Stimulated activated CD8-positive, alpha-beta memory T cell treated with anti-CD3 and anti-CD28 coated beads, Interleukin-7, amount 100 ng/mL, for 4 hours (primary cell): ENCODE results near the gene EPHB2.

Experiments
- DNase-seq, 2 donors: peaks; one replicate each; pipeline ENCODE4 v3.0.0-alpha.2; 2020; ENCODE audit warnings: low read depth in 2 of 2

EPHB2 gene

GRCh38 chr1:22801761-22802160 is 91.1 kb downstream of the EPHB2 start:
- no peak for DNase-seq

DNA sequence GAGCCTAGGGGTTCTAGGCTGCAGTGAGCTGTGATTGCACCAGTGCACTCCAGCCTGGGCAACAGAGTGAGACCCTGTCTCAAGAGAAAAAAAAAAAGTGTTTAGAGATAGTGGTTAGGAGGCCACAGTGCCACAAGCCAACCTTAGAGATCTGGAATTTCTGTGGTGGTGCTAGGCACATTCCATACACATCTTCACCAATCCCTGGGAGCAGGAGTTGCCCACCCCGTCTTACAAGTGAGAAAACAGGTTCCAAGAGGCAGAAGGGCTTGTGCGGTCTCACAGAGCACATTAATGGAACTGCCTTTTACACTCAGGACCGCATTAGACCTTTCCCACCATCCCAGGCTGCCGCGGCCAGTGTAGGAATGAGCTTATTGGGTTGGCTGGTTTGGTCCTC is 93.2 kb downstream of the EPHB2 start:
- no peak for DNase-seq

DNA sequence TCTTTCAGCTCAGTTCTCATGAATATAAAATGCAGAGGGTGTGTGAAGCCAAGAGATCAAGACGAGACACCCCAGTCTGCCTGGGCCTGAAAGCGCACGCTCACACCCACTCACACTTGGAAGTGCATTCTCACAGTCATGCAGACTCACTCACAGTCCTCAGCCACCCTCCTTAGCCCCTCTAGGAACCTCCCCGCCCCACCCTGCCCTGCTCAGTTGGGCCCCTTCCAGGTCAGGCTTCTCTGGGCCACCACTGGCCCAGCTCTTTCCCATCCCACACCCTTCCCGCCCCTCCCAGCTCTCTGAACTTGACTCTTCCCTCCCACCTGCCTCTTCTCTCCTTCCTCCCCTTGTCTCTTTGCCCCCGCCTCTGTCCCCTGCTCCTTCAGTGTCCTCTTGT is 93.8 kb downstream of the EPHB2 start:
- no peak for DNase-seq

GRCh38 chr1:22804969-22805671 is 94.5 kb downstream of the EPHB2 start:
- DNase-seq: no peak

DNA sequence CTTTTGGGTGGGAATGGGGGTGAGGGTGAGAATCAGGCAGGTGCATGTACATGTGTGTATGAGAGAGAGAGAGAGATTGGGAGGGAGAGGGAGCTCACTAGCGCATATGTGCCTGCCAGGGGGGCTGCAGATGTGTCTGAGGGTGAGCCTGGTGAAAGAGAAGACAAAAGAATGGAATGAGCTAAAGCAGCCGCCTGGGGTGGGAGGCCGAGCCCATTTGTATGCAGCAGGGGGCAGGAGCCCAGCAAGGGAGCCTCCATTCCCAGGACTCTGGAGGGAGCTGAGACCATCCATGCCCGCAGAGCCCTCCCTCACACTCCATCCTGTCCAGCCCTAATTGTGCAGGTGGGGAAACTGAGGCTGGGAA is 95.0 kb downstream of the EPHB2 start:
- no peak for DNase-seq

DNA sequence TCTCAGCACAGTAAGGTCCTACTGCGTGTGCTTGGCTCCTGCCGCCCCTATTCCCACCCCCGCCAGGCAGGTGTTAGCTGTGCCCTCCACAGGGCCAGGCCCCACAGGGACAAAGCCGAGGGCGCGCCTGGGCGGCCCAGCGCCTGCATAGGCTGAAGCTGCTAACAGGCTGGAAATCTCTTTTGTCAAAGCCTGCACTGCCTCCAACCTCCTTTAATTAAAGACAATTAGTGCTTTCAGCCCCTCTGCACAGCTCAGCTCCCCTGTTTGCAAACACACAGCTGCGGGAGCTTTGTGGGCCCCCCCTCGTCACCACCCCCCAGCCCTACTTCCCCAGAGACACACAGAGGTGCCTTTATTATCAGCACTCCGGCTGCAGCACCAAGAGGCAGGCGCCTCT is 95.9 kb downstream of the EPHB2 start:
- DNase-seq: no peak

GRCh38 chr1:22807340-22807739 is 96.7 kb downstream of the EPHB2 start:
- no peak for DNase-seq

GRCh38 chr1:22808186-22808675 is 97.6 kb downstream of the EPHB2 start:
- DNase-seq: no peak

GRCh38 chr1:22808676-22809483 is 98.2 kb downstream of the EPHB2 start:
- DNase-seq: no peak

DNA sequence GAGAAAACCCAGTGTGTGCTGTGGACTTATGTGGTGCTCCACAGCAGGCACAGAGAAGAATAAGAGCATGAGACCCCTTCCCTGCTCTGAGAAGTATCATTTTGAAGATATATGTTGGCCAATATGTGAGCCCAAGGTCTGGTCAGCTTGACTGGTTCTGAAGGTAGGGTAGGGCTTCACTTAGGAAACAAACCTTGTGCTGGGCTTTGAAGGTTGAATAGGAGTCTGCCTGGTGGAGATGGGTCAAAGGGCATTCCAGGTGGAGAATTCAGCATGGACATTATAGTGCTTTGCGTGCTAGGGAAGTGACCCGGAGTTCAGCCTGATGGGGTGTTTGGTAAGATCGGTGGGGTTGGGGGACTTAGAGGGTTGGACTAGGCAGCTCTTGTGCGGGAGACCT is 99.1 kb downstream of the EPHB2 start:
- no peak for DNase-seq

DNA sequence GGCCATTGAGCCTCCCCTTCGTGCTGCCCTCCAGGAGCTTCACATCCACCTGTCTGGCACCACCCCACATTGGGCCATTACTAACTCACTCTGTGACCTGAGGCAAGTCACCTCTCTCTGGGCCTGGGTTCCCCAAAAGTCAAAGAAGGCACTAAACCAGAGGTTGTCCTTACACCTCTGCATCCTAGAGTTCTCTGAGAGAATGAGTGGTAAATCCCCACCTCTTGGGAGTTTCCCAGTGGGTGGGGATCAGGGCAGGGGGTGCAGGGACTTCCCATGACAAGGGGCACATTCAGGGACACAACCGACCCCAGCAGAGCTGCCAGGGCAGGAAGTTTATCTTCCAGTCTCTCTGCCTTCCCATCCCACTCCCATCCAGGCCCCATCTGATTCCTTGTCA is 99.7 kb downstream of the EPHB2 start:
- no peak for DNase-seq

DNA sequence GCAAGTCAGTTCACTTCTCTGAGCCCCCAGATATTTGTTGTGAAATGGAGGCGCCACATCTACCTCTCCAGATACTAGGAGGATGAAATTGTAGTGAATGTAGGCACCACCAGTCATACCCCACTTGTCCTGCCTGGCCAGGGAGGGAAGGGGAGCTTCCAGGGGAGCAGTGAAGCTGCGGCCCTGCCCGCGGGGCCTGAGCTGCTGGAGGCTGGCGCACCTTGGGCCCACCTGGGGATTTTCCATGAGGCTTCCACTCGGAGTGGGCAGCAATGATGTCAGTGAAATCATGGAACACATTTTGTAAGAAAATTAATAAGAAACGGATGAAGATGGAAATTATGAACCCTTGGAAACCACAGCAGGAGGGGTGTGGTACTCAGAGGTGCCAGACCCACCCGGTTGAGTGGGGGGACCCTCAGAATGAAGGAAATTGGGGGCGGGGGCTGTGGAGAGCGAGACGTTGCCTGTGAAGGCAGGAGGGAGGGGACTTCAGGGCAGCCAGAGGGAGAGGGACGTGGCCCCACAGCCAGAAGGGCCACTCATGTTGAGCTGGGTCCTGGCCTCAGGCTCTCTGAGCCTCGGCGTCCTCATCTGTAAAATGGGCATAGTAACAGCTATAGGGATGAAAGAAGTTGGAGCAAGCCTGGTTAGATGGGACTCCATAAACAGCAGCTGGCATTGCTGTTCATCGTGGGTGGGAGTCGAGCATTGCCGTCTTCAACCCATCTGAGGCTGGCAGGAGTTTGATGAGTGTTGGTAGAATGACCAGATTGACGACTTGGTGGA is 101.6 kb downstream of the EPHB2 start:
- no peak for DNase-seq

DNA sequence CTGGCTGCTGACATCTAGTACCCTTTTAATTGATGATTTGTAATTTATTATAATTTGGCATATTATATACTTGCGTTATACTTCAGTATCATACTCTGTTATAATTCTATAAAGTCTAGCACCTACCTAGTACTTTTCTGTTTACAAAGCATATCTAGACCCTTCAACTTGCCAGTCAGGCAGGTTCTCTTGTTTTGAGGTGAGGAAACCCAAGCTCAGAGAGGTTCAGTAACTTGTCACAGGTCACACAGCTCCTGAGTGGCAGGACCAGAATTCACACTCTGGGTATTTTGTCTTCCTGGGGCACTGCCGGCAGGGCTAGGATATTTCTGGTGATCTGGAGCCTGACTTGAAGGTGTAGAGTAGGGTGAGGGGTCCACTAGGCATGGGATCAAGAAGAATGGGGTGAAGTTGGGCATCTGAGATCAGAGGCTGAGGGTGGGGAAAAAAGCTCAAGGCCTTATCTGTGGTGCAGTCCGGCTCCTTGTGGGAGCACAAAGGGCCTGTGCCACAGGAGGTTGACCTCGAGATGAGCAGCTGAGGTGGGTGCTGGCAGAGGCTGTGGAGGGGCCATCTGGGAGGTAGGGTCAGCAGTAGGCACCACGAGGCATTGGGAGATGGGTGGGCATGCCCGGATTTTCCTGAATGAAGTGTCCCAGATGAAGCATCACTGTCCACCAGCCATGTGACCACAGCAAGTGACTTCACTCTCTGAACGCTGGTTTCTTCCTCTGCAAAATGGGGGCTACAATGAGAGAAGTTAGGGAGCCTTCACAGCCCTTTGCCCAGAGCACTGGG is 102.6 kb downstream of the EPHB2 start:
- no peak for DNase-seq

DNA sequence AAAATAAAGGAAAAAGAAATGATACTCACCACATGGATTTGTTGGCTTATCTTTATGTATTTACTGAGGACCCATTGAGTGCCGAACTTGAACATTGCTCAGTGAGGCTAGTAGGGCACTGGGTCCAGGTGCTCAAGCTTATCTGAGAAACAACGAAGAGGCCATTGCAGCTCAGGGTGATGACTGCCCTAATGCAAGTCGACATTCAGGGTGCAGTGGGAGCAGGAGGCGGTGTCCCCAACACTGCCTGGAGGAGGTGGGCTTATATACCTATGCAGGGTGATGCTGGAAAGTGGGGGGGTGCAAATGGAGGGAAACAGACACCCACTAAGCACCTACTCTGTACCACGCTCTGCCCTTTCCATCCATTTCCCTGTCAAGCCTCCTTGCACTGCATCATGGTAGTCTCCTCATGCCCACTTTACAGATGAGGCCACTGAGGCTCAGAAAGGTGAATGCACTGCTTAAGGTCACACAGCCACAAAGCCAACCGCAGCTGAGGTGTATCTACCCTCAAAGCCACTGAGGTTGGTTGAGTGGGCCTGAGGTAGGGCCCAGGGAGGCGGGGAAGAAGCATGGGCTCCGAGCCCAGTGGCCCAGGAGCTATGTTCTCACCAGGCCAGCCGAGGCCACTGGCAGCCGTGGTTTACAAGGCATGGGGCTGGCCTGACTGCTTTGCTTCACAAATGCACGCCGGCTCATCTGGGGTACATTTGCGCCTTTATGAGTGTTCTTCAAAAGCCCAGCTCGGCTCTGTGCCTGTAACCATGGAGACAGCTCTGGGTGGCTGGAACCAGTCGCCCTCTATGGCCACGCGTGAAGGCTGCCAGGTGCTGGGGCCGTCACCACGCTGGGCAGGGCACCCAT is 103.8 kb downstream of the EPHB2 start:
- no peak for DNase-seq

DNA sequence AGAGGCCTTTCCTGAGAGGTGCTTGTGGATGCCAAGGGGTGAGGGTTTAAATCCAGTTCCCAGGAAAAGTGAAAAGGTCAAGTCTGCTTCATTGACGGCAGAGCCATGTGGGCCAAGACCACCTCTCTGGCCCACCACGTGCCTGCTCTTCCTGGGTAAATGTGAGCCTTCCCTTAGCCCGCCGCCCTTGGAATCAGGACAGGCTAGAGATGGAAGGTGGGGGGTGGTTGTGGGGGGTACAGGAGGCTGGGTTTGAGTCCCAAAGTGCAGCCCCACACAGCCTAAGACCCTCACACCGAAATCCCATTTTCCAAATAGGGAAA is 104.4 kb downstream of the EPHB2 start:
- DNase-seq: no peak

DNA sequence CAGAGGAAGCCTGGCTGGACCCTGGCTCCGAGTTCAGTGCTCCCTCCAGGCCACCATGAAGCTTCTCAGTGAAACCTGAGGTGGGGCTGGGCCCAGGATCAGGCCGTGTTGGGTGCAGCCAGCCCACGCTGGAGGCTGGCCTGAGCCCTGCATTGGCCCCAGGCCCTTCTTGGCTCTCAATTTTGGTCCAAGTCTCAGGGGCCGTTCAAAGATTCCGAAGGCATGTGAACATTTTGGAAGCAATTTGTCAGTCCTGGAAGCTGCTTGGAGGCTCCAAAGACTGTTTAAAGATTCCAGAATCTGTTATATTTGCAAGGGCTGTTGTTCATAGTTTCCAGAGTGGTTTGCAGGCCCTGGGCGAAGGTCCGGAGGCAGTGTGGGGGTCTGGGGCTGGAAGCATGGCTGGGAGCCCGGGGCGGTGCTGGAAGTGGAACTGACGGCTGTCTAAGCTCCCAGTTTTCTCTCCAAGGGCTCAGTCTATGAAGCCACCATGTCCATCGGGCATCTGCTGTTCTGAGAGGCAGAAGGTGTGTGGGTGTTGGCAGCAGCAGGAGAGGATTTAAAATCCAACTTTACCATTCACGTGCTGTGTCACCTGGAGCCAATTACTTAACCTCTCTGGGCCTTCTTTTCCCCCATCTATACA is 104.9 kb downstream of the EPHB2 start:
- no peak for DNase-seq

DNA sequence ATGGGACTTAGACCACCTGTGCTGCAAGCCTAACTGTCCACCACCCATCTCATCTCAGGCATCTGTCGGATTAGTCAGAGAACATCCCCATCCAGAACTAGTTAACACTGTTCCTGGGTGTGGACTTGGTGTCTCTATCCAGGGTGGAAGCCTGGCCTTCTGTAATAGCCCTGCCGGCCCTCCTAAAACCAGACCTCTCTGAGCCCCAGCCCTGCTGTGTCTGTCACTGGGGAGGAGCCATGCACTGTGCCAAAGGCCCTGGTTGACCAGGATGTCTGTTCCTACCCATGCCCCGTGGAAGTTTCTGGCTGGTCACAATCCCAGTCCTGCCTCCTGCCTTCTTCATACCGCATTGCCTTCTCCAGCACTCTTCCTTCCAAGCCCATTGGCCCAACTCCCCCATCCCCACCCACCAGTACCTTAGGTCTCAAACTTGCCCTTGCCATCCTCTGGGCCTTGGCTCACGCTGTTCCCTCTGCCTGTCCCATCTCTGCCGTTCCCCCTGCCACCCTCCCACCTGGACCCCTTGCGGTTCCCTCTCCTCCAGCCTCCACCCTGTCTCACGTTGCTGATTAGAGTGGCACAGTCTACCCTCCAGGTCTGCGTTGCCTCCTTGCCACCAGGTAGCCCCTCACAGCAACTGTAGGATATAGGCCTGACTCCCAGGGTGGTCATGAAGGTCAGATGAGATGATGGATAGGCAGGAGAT is 105.6 kb downstream of the EPHB2 start:
- no peak for DNase-seq

- DNase-seq: no peak
Measured at GRCh38 chr1:22816803-22817202, 106.2 kb downstream of the EPHB2 start.

DNA sequence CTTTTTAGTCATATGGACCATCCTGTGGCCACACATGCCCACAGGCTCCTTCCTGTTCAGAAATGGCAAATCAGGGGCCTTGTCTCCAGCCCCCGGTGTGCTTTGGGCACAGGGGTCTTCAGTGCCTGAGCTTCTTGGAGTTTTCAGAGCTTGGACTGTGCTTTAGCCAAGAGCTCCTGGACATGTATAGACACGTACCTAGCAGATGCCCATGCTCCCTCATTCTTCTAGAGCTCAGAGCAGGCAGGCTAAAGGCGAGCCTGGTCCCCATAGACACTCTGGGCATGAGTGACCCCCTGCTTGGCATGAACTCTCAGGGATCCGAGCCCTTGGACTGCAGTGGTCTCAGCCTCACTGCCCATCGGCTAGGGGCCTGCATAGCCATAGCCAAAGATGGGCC is 106.8 kb downstream of the EPHB2 start:
- DNase-seq: no peak
